Right hindlimb (tissue), 1 donor: ENCODE results near the gene ASMTL.
"Not testable (repeated sequence)": the region's sequence is repeated elsewhere in the genome, so short reads cannot be mapped to it uniquely, and the experiment has no call there.

Source experiments
- DNase-seq: peaks from one replicate; pipeline ENCODE4 v3.0.0-alpha.2; 2018

ASMTL gene

GRCh38 chrX:1481636-1482529 lies 29.2 kb upstream of the ASMTL start:
- peak; percentile 45 for DNase-seq

GRCh38 chrX:1480082-1480785 lies 27.5 kb upstream of the ASMTL start:
- no peak for DNase-seq

DNA sequence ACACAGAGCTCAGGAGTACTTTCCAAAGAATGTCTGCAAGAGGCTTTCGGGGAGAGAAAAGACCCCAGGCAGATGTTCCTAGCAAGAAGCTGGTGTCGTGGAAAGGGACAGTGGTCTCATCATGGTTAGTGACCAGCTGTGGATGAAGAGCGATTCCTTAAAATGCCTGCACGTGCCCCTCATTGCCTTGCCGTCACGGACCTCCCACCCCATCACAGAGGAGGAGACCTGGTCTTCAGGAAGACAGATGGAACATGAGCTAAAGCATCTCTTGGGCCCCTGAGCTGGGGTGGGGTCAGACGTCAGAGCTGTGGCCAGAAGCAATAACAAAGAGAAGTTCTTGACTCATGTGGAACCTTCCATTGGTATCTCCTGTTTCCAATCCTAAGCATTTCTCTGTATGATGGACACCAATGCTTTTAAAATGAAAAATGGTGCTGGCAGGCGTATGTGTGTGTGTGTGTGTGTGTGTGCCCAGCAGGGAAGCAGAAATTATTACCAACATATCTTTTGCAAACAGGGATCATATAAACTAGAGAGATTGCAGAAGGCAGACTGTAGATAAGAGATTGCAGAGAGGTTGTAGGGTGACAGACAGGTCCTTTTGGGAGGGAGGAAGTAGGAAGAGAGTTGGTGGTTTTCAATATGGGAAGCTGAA lies 25.2 kb upstream of the ASMTL start:
- no peak for DNase-seq

DNA sequence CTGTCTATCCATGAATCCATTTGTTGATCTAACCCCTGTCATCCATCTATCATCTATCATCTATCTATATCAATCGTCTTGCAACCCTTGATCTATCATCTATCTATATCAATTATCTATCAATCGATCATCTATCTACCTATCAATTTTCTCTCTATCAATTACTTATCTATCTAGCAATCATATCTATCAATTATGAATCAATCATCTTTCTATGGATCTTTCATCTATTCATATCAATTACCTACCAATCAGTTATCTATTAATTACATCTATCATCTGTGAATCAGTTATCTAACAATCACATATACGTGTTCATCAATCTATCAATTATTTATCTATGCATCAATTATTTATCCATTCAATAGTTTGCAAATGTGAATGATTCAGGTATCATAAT lies 24.5 kb upstream of the ASMTL start:
- DNase-seq: no peak

- no peak for DNase-seq
These were observed 24.0 kb upstream of the ASMTL start for GRCh38 chrX:1476682-1477081.

DNA sequence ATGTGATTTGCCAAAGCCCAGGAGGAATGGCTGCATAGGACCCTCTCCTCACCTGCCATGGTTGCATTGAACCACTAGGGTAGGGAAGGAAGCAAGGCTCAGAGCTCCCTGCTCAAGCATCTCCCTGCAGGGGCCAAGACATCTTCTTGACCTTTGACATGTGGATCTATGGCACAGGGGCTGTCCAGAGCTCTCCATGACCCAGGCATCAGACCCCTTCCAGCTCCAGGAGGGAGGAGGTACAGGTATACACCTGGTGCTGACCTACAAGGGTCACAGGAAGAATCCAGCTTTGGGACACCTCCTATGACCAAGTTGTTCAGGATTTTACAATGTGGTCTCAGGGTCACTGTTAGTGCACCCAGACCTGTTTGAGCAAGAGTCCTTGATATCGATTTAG lies 23.2 kb upstream of the ASMTL start:
- no peak for DNase-seq

DNA sequence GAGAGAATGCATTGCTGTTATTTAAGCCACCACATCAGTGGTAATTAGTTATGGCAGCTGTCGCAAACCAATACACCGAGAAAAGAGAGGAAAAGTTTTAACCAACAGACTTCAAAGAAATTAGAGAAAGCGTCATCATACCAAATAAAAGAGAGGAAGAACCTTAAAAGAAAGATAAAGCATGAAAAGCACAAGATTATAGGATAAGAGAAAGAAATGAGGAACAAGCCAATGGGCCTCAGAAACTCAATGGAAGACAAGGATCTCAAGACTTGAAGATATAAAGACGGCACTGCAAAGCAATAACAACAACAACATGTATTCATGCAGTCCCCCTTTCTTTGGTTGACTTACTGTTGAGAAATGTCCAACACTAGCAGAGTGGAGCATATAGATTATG lies 22.8 kb upstream of the ASMTL start:
- no peak for DNase-seq

GRCh38 chrX:1474593-1474992 lies 21.9 kb upstream of the ASMTL start:
- not testable (repeated sequence) for DNase-seq

DNA sequence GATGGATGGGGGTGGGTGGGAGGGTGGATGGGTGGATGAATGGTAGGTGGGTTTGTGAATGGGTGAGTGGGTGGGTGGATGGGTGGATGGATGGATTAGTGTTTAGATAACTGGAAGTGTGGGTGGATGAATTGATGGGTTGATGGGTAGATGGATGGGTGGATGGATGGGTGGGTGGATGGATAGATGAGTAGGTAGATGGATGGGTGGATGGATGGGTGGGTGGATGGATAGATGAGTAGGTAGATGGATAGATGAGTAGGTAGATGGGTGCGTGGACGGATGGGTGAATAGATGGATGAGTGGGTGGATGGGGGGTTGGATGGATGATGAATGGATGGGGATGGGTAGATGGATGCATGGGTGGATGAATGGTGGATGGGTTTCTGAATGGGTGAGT lies 20.3 kb upstream of the ASMTL start:
- no peak for DNase-seq

DNA sequence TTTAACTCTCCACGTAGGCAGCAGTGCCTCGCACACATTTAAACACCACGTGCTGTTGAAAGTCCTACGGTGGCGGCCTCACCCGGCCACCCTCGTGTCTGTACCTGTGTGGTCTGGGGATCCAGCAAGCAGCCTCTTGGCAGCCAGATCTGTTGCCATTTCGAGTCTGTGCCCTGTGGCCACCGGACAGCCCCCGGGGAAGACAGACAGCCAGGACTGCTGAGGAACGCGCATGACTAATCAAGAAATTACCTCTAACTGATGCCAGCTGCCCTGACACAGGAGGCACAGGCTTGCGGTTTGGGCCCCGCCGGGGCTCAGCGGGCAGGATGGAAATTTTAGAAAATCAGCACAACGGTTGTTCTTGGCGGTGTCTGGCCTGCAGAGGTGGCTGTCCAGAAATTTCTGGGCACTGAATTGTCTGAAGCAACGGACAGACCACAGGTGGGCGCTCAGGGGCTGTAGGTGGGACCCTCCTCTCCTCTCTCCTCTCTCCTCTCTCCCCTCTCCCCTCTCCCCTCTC lies 15.6 kb upstream of the ASMTL start:
- DNase-seq: no peak

GRCh38 chrX:1466971-1467561 lies 14.4 kb upstream of the ASMTL start:
- DNase-seq: no peak

DNA sequence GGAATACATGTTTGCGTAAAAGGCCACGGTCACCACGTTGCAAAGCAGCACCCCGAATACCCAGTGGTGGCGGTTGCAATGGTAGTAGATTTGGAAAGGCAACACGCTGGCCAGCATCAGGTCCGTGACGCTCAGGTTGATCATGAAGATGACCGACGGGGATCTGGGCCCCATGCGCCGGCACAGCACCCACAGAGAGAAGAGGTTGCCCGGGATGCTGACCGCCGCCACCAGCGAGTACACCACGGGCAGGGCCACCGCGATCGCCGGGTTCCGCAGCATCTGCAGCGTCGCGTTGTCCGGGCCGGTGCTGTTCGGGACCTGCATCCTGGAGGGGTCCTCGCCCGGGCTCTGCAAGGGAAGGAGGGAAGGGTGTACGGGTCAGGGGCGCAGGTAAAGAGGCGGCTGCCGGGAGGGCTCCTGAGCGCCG lies 13.5 kb upstream of the ASMTL start:
- DNase-seq: no peak

- DNase-seq: no peak
These were observed 12.8 kb upstream of the ASMTL start for GRCh38 chrX:1465286-1466231.

- DNase-seq: no peak
These were observed 12.2 kb upstream of the ASMTL start for GRCh38 chrX:1464971-1465285.

DNA sequence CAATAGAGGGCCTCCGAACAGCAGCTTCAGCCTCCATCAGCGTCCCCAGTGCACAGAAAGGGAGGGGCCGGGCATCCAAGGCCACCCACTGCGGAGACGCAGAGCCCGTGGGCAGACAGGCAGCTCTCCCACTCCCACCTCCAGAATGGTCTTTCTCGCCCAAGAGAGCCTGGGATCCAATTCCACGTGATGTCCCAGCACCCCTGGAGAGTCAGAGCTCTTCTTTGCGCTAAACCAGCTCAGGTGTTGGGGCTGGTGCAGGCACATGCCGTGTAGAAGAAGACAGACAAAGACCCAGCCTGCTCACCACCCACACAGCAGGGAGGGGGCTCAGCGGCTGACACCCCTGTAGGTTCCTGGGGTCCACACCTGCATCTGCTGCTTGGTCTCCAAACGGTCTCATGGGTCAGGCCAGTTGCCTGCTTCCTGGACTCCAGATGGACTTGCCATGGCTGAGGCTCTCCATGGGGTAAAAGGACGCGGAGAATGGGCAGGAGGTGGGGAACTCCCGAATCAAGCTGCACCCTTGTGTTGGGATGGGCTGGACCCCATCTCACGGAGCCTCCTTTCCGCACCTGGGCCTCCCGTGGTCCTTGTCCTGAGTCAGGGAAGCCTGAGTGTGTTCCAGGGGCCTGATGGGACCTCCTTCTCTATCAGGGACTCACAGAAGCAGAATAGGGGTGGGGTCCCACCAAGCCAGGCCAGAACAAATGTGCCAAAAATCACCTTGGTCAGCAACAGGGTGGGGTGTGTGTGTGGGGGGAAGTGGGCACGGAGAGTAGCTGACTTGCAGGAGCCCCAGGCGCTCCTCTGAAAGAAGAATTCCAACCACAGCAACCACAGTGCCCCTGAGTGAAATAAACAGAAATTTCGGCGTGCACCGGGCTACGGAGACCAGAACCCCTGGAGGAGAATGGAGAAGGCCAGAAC lies 11.6 kb upstream of the ASMTL start:
- DNase-seq: no peak

GRCh38 chrX:1463581-1463980 lies 10.9 kb upstream of the ASMTL start:
- DNase-seq: no peak

GRCh38 chrX:1462596-1463251 lies 10.0 kb upstream of the ASMTL start:
- DNase-seq: no peak

GRCh38 chrX:1462110-1462509 lies 9.4 kb upstream of the ASMTL start:
- no peak for DNase-seq

DNA sequence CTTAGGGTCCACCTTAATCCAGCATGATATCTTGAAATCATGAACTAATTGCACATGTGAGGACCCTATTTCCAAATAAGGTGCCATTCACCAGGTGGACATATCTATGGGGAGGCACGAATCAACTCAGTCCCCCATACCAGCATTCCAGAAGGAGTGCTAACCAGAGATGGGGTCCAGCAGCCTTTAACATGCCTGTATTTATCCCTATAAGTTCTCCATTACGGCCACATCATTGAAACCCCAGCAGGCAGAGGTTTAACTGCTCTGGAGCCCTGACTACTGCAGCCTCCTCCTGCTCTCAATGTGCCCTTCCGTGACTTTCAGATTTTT lies 3.2 kb upstream of the ASMTL start:
- DNase-seq: no peak
